GM12801 (cell line): ENCODE measurements around the gene CDK14.

Source experiments
- CTCF ChIP-seq: IDR thresholded peaks from one replicate; pipeline ENCODE4 v1.5.1; 2011; ENCODE audit warnings: control low read depth; ENCODE audit not compliant: insufficient read length; ENCODE audit errors: extremely low read depth

CDK14 gene

GRCh38 chr7:91091631-91092030 lies 495.5 kb downstream of the CDK14 start:
- no peak for TF ChIP-seq CTCF

- no peak for TF ChIP-seq CTCF
Observed at GRCh38 chr7:91093181-91093580, 497.1 kb downstream of the CDK14 start.

- no peak for TF ChIP-seq CTCF
Observed at GRCh38 chr7:91098566-91098965, 502.4 kb downstream of the CDK14 start.

- no peak for TF ChIP-seq CTCF
Observed at GRCh38 chr7:91103363-91103762, 507.2 kb downstream of the CDK14 start.

GRCh38 chr7:91107460-91107859 lies 511.3 kb downstream of the CDK14 start:
- no peak for TF ChIP-seq CTCF

- no peak for TF ChIP-seq CTCF
Observed at GRCh38 chr7:91109200-91109599, 513.1 kb downstream of the CDK14 start.

- TF ChIP-seq CTCF = no peak
Observed at GRCh38 chr7:91112902-91113341, 516.8 kb downstream of the CDK14 start.

- TF ChIP-seq CTCF = no peak
Observed at GRCh38 chr7:91114232-91114631, 518.1 kb downstream of the CDK14 start.
